ENCODE data around the gene APPBP2.
"Not testable (repeated sequence)": the region's sequence is repeated elsewhere in the genome, so short reads cannot be mapped to it uniquely, and the experiment has no call there.

Gene APPBP2

DNA sequence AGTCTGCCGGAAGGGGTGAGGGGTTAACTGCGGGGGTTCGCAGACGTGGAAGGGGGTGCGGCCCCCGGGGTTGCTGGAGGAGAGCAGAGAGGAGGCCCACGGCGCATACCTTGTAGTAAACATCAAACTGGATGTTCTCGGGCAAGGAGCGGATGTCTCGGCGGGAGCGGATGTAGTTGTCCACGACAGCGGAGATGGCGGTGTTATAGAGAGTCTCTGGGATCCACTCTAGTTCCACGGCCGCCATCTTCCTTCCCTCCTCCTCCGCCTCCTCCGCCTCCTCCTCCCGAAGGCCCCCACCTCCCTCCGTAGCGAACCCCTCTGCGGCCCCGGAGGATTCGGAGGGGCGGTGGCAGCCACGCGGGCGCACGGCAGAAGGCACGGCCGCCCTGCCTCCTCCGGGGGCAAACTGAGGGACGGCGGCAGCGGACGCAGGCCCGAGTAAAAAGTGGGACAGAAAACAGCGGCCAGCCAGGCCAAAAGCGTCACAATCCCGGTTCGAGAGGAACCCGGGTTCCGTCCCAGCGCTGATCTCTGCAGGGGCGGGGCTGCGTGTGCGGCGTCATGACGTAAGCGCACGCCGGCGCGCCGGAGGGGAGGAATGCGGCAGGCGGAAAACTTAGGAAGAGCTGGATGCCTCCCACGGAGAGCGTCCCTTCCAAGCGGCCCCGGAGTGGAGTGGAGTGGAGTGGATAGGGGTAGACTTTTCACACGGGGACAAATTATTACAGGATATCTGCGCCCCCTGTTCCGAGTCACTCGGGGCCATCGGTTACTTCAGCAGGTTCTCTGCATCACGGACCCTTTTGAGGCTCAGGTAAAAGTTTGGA lies at the start of gene APPBP2:
Gene APPBP2, minus strand, starts transcription at position 558 of the 830 bp plus-strand sequence. Its CDS starts 311 bp downstream, at position 247.
- peak; percentile 82 for DNase-seq

DNA sequence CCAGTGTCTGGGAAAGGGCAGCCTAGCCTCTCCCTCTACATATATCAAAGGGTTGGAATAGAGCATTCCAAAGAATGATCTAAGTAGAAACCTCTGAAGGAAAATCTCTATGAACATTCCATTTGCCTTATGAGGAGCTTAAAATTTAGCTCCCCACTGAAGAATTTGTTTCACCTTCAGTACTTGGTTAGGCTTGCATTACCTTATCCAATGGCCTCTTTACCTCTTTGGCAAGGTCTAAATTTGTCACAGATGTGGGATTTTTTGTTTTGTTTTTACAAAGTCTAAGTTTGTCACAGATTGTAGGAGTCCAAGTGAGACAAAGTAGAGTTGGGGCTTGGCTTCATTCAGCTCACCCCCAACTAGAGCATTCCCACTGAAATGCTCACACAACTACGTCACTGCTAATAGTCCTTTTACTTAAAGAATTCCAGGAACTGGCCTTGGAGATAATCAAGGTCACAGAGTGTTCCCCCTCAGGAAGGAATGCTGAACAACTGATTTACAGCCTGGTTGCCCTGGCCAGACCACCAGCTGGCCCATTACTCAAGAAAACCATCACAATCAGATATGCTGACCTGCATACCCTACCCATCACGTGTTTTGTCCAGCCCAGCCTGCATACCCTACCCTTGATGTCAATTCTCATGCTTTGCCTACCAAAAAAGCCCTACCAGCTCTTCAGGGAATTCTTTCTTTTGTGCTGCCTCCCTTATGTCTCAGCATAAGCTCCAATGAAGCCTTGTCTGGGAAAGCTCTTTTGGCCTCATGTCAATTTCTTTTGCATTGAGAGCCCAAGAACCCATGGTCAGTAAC lies 47.4 kb upstream of the APPBP2 start:
- DNase-seq = no peak

DNA sequence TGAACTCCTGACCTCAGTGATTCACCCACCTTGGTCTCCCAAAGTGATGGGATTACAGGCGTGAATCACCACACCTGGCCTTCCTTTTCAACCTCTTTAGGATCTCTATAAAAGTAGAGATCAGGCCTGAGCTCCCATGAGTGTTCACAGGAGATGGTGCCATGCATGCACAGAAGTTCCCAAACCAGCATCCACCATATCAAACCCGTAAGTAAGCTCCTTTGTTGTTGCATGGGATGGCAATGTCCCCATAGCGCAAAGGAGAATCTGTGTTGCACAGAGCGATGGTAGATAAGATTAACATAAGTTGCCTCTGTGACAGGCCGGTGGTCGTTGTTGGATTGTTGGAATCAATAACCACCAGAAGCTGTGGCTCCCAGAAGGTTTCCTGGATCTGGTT lies 39.2 kb upstream of the APPBP2 start:
- DNase-seq = no peak

- no peak for DNase-seq
Measured at GRCh38 chr17:60563743-60564142, 37.7 kb upstream of the APPBP2 start.

DNA sequence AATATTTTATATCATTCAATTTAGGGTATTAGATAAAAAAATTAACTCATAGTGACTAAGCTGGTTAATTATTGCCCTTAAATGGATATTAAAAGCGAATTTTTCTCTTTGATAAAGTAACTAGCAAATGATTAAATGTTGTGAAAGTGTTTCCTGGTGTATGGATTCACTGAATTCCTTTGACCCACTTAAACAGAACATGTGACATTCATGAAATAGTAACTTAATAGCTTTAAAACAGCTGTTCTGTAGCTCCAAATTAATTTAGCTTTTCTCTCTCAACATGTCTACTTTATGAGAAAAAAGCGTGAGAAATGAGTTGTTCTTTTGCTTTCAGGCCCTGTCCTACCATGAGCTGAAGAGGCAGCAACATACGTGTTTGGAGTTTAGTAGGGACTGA lies 36.4 kb upstream of the APPBP2 start:
- DNase-seq = no peak

GRCh38 chr17:60560860-60561257 lies 34.8 kb upstream of the APPBP2 start:
- no peak for DNase-seq

GRCh38 chr17:60559995-60560859 lies 34.2 kb upstream of the APPBP2 start:
- no peak for DNase-seq

DNA sequence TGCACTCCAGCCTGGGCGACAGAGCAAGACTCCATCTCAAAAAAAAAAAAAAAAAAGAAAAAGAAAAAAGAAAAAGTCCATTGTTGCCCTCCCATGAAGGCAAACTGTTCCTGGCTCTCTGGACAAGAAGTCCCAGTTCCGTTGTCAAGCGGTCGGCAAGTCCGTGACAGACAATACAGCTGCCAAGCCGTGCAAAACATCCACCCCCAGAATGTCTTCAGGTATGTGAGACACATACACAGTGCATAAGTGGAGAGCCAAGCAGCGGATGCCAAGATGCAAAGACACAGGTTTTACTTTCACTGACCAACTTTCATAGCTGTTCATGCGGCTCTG lies 33.6 kb upstream of the APPBP2 start:
- no peak for DNase-seq

DNA sequence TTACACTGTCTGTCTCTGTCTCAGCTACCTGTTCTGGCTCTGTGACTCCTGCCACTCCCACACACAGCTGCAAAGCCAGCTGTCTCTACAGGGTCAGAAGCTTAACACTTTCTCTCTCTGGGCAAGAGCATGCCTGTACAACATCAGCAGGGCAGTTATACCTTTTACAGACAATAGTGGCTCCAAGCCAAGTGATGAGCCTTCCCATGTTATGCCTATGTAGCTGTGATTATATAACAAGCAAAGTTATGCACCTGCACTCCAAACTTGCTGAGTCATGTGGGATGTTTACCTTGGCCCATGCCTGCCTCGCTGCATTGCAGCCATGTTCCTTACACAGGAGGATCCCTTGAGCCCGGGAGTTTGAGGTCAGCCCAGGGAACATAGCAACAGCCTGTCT lies 31.8 kb upstream of the APPBP2 start:
- peak; percentile 56 for DNase-seq

DNA sequence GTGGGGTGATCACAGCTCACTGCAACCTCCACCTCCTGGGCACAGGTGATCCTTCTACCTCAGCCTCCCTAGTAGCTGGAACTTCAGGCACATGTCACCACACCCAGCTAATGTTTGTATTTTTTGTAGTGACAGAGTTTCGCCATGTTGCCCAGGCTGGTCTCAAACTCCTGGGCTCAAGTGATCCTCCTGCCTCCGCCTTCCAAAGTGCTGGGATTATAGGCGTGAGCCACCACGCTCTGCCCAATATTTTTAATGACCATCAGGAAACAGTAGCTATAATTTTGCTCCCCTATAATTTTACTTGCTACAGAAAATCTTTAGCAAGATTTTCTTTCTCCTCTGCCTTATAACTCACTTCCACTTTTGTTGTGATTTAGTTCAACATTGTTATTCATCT lies 29.7 kb upstream of the APPBP2 start:
- no peak for DNase-seq

DNA sequence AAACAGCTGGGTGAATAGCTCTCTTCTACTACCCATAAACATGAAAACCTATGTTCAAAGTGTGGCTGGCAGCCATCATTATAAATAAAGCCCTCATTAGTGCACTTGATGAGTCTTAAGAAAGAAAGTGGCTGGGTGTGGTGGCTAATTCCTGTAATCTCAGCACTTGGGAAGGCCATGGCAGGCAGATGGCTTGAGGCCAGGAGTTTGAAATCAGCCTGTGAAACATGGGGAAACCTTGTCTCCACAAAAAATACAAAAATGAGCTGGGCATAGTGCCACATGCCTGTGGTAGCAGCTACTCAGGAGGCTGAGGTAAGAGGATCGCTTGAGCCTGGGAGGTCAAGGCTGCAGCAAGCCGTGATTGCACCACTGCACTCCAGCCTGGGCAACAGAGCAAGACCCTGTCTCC lies 28.3 kb upstream of the APPBP2 start:
- DNase-seq = peak; percentile 67

- DNase-seq = not testable (repeated sequence)
Measured at GRCh38 chr17:60552255-60552654, 26.2 kb upstream of the APPBP2 start.

GRCh38 chr17:60548990-60549389 lies 22.9 kb upstream of the APPBP2 start:
- DNase-seq = no peak

- no peak for DNase-seq
Measured at GRCh38 chr17:60545465-60546191, 19.6 kb upstream of the APPBP2 start.

GRCh38 chr17:60542071-60542470 lies 16.0 kb upstream of the APPBP2 start:
- DNase-seq = no peak

- no peak for DNase-seq
Measured at GRCh38 chr17:60540460-60540859, 14.4 kb upstream of the APPBP2 start.

DNA sequence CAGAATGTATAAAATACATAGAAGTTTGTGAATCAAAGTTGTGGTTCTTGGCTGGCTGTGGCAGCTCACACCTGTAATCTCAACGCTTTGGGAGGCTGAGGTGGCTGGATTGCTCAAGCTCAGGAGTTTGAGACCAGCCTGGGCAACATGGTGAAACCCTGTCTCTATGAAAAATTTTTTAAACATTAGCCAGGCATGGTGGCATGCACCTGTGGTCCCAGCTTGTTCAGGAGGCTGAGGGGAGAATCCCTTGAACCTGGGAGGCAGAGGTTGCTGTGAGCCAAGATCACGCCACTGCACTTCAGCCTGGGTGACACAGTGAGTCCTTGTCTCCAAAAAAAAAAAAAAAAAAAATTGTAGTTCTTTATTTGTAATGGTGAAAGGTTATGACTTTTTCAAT lies 13.8 kb upstream of the APPBP2 start:
- no peak for DNase-seq

- DNase-seq = no peak
Measured at GRCh38 chr17:60538726-60539125, 12.7 kb upstream of the APPBP2 start.

- DNase-seq = no peak
Measured at GRCh38 chr17:60535382-60536279, 9.6 kb upstream of the APPBP2 start.

DNA sequence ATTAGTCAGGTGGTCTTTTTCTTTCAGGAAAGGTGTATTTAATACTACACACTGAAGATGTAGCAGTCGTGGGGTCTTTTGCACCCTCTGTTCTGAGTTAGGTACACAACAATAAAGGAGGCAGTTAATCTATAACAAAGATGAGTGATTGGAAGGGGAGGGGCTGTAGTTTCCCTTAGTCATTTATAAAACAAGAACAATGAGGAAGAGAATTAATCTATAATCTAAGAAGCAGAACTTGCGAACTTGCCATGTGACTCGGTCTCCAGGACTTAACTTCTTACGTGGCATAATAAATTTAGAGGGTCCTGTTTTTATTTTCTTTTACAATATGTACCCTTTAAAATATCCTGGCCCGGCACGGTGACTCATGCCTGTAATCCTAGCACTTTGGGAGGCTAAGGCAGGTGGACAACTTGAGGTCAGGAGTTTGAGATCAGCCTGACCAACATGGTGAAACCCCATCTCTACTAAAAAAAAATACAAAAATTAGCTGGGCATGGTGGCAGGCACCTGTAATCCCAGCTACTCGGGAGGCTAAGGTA lies 8.6 kb upstream of the APPBP2 start:
- no peak for DNase-seq

GRCh38 chr17:60534010-60534555 lies 8.0 kb upstream of the APPBP2 start:
- DNase-seq = no peak

All from RPMI8226 (cell line).